WTC11 (cell line): ENCODE data around the gene HACD2. TPM values are rescaled to one million over a fixed set of nuclear protein-coding genes. Genes with fewer than 3 reads are reported as not detected.

ENCODE experiments used
- ATAC-seq: fragments of 200-7000 bp; cut with Tn5 transposase; 2 replicates; pipeline ENCODE4 v1.10.0; 2021; ENCODE audit warnings: mild to moderate bottlenecking, moderate library complexity
- CTCF ChIA-PET: fragments of 300-600 bp; sonication (Branson Sonifier 250); formaldehyde crosslinking; loops from one replicate; lab custom pipeline; 2021; ENCODE audit warnings: antibody characterized with exemption; lab: Charles Lee
- POLR2A ChIA-PET: fragments of 350-600 bp; sonication (Branson Sonifier 250); formaldehyde crosslinking; loops from one replicate; lab custom pipeline; 2021; ENCODE audit warnings: antibody characterized with exemption; lab: Charles Lee
- DNase-seq: peaks from one replicate; pipeline ENCODE4 v3.0.0; 2021; ENCODE audit warnings: low spot score
- H3K27ac Mint-ChIP-seq: 2 replicates; pipeline ENCODE4 v1.8.0; 2021; ENCODE audit warnings: mixed read lengths
- H3K27me3 Mint-ChIP-seq: 2 replicates; pipeline ENCODE4 v1.8.0; 2021; ENCODE audit warnings: low read depth, mild to moderate bottlenecking, moderate library complexity, mixed read lengths
- H3K36me3 Mint-ChIP-seq: 2 replicates; pipeline ENCODE4 v1.8.0; 2021; ENCODE audit warnings: mixed read lengths
- H3K4me1 Mint-ChIP-seq: 2 replicates; pipeline ENCODE4 v1.8.0; 2022; ENCODE audit warnings: mixed read lengths
- H3K4me3 Mint-ChIP-seq: 2 replicates; pipeline ENCODE4 v1.8.0; 2021; ENCODE audit warnings: mild to moderate bottlenecking, moderate library complexity, mixed read lengths
- H3K9me3 Mint-ChIP-seq: 2 replicates; pipeline ENCODE4 v1.8.0; 2021; ENCODE audit warnings: mixed read lengths
- AFF4 ChIP-seq: sonication (generic); formaldehyde crosslinking; IDR thresholded peaks from 2 replicates; pipeline ENCODE4 v1.8.1; 2023; ENCODE audit warnings: mild to moderate bottlenecking, missing genetic modification reagents, borderline replicate concordance
- ATF3 ChIP-seq: sonication (generic); formaldehyde crosslinking; conservative IDR thresholded peaks from 2 replicates; pipeline ENCODE4 v1.8.1; 2022; ENCODE audit warnings: mild to moderate bottlenecking, missing genetic modification reagents
- ESRRA ChIP-seq: sonication (generic); formaldehyde crosslinking; IDR thresholded peaks from 2 replicates; pipeline ENCODE4 v1.8.1; 2022; ENCODE audit warnings: mild to moderate bottlenecking, missing genetic modification reagents, borderline replicate concordance
- FOXJ3 ChIP-seq: sonication (generic); formaldehyde crosslinking; IDR thresholded peaks from 2 replicates; pipeline ENCODE4 v1.9.0; 2021; ENCODE audit warnings: missing genetic modification reagents, mild to moderate bottlenecking, borderline replicate concordance
- FOXP1 ChIP-seq: sonication (generic); formaldehyde crosslinking; IDR thresholded peaks from 2 replicates; pipeline ENCODE4 v1.8.0; 2022; ENCODE audit warnings: missing genetic modification reagents, mild to moderate bottlenecking, moderate library complexity, borderline replicate concordance
- IRF1 ChIP-seq: sonication (generic); formaldehyde crosslinking; IDR thresholded peaks from 2 replicates; pipeline ENCODE4 v1.8.0; 2023; ENCODE audit warnings: missing genetic modification reagents
- IRF2 ChIP-seq: sonication (generic); formaldehyde crosslinking; IDR thresholded peaks from 2 replicates; pipeline ENCODE4 v1.8.0; 2022; ENCODE audit warnings: low read depth, missing genetic modification reagents, borderline replicate concordance
- JAZF1 ChIP-seq: fragments of 250-450 bp; sonication (Bioruptor Pico); IDR thresholded peaks from 2 replicates; pipeline ENCODE4 v1.9.0; 2021; ENCODE audit warnings: moderate library complexity, mild to moderate bottlenecking, inconsistent platforms
- MLX ChIP-seq: sonication (generic); formaldehyde crosslinking; IDR thresholded peaks from 2 replicates; pipeline ENCODE4 v1.8.1; 2023; ENCODE audit warnings: mild to moderate bottlenecking, missing genetic modification reagents, moderate library complexity
- NR1H2 ChIP-seq: sonication (generic); formaldehyde crosslinking; IDR thresholded peaks from 2 replicates; pipeline ENCODE4 v1.9.0; 2021; ENCODE audit warnings: mild to moderate bottlenecking, moderate library complexity, missing genetic modification reagents
- PRRX2 ChIP-seq: fragments of 250-450 bp; sonication (Bioruptor Pico); IDR thresholded peaks from 2 replicates; pipeline ENCODE4 v1.8.0; 2021; ENCODE audit warnings: mild to moderate bottlenecking
- SMAD4 ChIP-seq: sonication (generic); formaldehyde crosslinking; IDR thresholded peaks from 2 replicates; pipeline ENCODE4 v1.8.0; 2022; ENCODE audit warnings: mild to moderate bottlenecking, missing genetic modification reagents
- TP53 ChIP-seq: sonication (generic); formaldehyde crosslinking; IDR thresholded peaks from 2 replicates; pipeline ENCODE4 v1.8.1; 2023; ENCODE audit warnings: mild to moderate bottlenecking, missing genetic modification reagents
- USF1 ChIP-seq: sonication (generic); formaldehyde crosslinking; IDR thresholded peaks from 2 replicates; pipeline ENCODE4 v1.8.0; 2022; ENCODE audit warnings: mild to moderate bottlenecking, missing genetic modification reagents
- ZNF121 ChIP-seq: sonication (generic); formaldehyde crosslinking; IDR thresholded peaks from 2 replicates; pipeline ENCODE4 v1.8.0; 2023; ENCODE audit warnings: missing genetic modification reagents
- total RNA-seq: library from RNA; stranded (reverse); gene quantifications from 3 replicates; pipeline ENCODE4 v1.2.3, GENCODE V29; 2021

Gene HACD2
- total RNA-seq, 1 experiment from 2014 or later, result 26.1 TPM

- TF ChIP-seq IRF1 (CRISPR knock-in tag) (no peak), PRRX2 (CRISPR knock-in tag) (no peak), SMAD4 (CRISPR knock-in tag) (no peak), NR1H2 (no peak), USF1 (CRISPR knock-in tag) (no peak)
- ChIA-PET CTCF (no interaction called here), POLR2A (no interaction called here)
- H3K4me3 Mint-ChIP-seq, result no peak overlapping the region
- ATAC-seq (no peak), DNase-seq (no peak)
- H3K36me3 Mint-ChIP-seq, result peaks cover 3% of the 10 kb centered on the region; the same call in 1 of the 2 replicates
- no peaks in the 10 kb centered on the region for H3K4me1 Mint-ChIP-seq
- H3K9me3 Mint-ChIP-seq, result no peaks in the 10 kb centered on the region
- H3K27ac Mint-ChIP-seq, result no peak overlapping the region
- no peaks in the 10 kb centered on the region; the same call in 1 of the 2 replicates for H3K27me3 Mint-ChIP-seq
Measured at GRCh38 chr3:123486460-123486859, 98.4 kb downstream of the HACD2 start.

- H3K4me3 Mint-ChIP-seq, result no peak overlapping the region
- POLR2A ChIA-PET, result no interaction called here
- TF ChIP-seq FOXP1 (CRISPR knock-in tag) (no peak), MLX (CRISPR knock-in tag) (no peak), TP53 (CRISPR knock-in tag) (no peak), FOXJ3 (CRISPR knock-in tag) (no peak), ATF3 (CRISPR knock-in tag) (no peak), IRF2 (CRISPR knock-in tag) (no peak), ESRRA (CRISPR knock-in tag) (no peak), USF1 (CRISPR knock-in tag) (no peak), AFF4 (CRISPR knock-in tag) (no peak), JAZF1 (CRISPR knock-in tag) (no peak), ZNF121 (CRISPR knock-in tag) (no peak), IRF1 (CRISPR knock-in tag) (no peak)
- TF ChIP-seq, all 79 proteins: peak for 0
- Mint-ChIP-seq H3K9me3 (no peaks in the 10 kb centered on the region), H3K27ac (no peak overlapping the region), H3K4me1 (no peaks in the 10 kb centered on the region), H3K27me3 (no peaks in the 10 kb centered on the region; the same call in 1 of the 2 replicates), H3K36me3 (no peaks in the 10 kb centered on the region)
- DNase-seq, result no peak
- CTCF ChIA-PET, result interaction anchor here (0.8 to 1.2 kb wide), 2 partner anchors 120 to 171 kb away, joined by 3 to 6 read pairs; no protein-coding TSS in a partner anchor
- ATAC-seq, result no peak
Measured at GRCh38 chr3:123485551-123485950, 99.3 kb downstream of the HACD2 start.
